GM12878 (cell line): Measurements from ENCODE around the gene EIF3A. TPM values are rescaled to one million over a fixed set of nuclear protein-coding genes. Genes with fewer than 3 reads are reported as not detected.

Experiments used
- ATAC-seq: fragments of 200-7000 bp; cut with Tn5 transposase; 3 replicates; pipeline ENCODE4 v1.9.1; 2020; ENCODE audit warnings: mild to moderate bottlenecking, moderate library complexity
- BruUV-seq: library from RNA; stranded (reverse); fragments of 400-500 nt; replicated peaks from 2 replicates; lab custom pipeline; 2021; lab: Mats Ljungman, UMichigan
- CTCF ChIA-PET: fragments of 300-600 bp; sonication (Branson Sonifier 250); formaldehyde crosslinking; extraction: SDS; loops from one replicate; lab custom pipeline; 2021; ENCODE audit warnings: inconsistent platforms; lab: Yijun Ruan, JAX
- POLR2A ChIA-PET: fragments of 350-600 bp; formaldehyde crosslinking; extraction: SDS; loops from one replicate; lab custom pipeline; 2021; ENCODE audit warnings: inconsistent platforms; lab: Charles Lee
- RAD21 ChIA-PET: fragments of 300-600 bp; sonication (Branson Sonifier 250); formaldehyde crosslinking; loops from one replicate; lab custom pipeline; 2023; ENCODE audit warnings: antibody characterized with exemption; ENCODE audit not compliant: unreplicated experiment; lab: Charles Lee
- SMC1A ChIA-PET: fragments of 300-600 bp; sonication (Branson Sonifier 250); formaldehyde crosslinking; loops from one replicate; lab custom pipeline; 2023; ENCODE audit not compliant: unreplicated experiment, uncharacterized antibody; lab: Charles Lee
- DNase-seq: peaks from one replicate; pipeline ENCODE4 v3.0.0-alpha.2; 2011; ENCODE audit warnings: low read depth, low spot score
- FAIRE-seq: peaks from 3 replicates; lab custom pipeline; 2011; peaks lifted over from hg19 to GRCh38; lab: Jason Lieb, UNC
- H2AFZ ChIP-seq: 2 replicates; pipeline ENCODE4 v1.6.0; 2011; ENCODE audit warnings: low read depth, low read length, control low read depth; ENCODE audit not compliant: control insufficient read depth
- H3K27ac ChIP-seq: 2 replicates; pipeline ENCODE4 v1.5.1; 2011; ENCODE audit warnings: control low read depth; ENCODE audit not compliant: control insufficient read depth, insufficient read depth
- H3K27me3 ChIP-seq, 2 experiments: replicated peaks in 1 of 2; 2 replicates each; pipeline versions ENCODE4 v1.6.0 to v1.6.1; 2011; ENCODE audit warnings: low read length in 1 of 2; ENCODE audit not compliant: control insufficient read depth in 2 of 2, insufficient read depth in 2 of 2
- H3K36me3 ChIP-seq, 2 experiments: 2 replicates each; pipeline ENCODE4 v1.5.1; 2011; ENCODE audit warnings: low read length in 1 of 2; ENCODE audit not compliant: control insufficient read depth in 2 of 2, insufficient read depth in 2 of 2
- H3K4me1 ChIP-seq: 2 replicates; pipeline ENCODE4 v1.6.1; 2011; ENCODE audit warnings: mild to moderate bottlenecking, low read length, moderate library complexity, mixed read lengths; ENCODE audit not compliant: control insufficient read depth, insufficient read depth
- H3K4me2 ChIP-seq: 2 replicates; pipeline ENCODE4 v1.6.0; 2011; ENCODE audit warnings: control low read depth; ENCODE audit not compliant: control insufficient read depth, insufficient read depth
- H3K4me3 ChIP-seq: fragments of 200-600 bp; sonication (generic); 2 replicates; pipeline ENCODE4 v1.5.1; 2016
- H3K79me2 ChIP-seq: 2 replicates; pipeline ENCODE4 v1.6.0; 2011; ENCODE audit warnings: low read length; ENCODE audit not compliant: control insufficient read depth, insufficient read depth
- H3K9ac ChIP-seq: 2 replicates; pipeline ENCODE4 v1.8.0; 2011; ENCODE audit warnings: low read length, control low read depth, mixed read lengths; ENCODE audit not compliant: control insufficient read depth, insufficient read depth
- H3K9me3 ChIP-seq: replicated peaks from 3 replicates; pipeline ENCODE4 v1.5.1; 2011; ENCODE audit warnings: mild to moderate bottlenecking, low read length; ENCODE audit not compliant: control insufficient read depth, insufficient read depth
- H4K20me1 ChIP-seq: 2 replicates; pipeline ENCODE4 v1.6.0; 2011; ENCODE audit not compliant: control insufficient read depth, insufficient read depth
- ASH2L ChIP-seq: fragments of 300-600, 200-600 bp; sonication (generic); IDR thresholded peaks from 2 replicates; pipeline ENCODE4 v1.6.1; 2017; ENCODE audit warnings: low read depth, mild to moderate bottlenecking, borderline replicate concordance
- ATF2 ChIP-seq: IDR thresholded peaks from 2 replicates; pipeline ENCODE4 v1.6.1; 2012; ENCODE audit warnings: low read length, inconsistent platforms
- ELK1 ChIP-seq: IDR thresholded peaks from 2 replicates; pipeline ENCODE4 v1.6.1; 2012; ENCODE audit warnings: low read depth, low read length, improper control_type of control experiment
- FOXK2 ChIP-seq: fragments of 450-650 bp; IDR thresholded peaks from 2 replicates; pipeline ENCODE4 v1.6.1; 2017; ENCODE audit warnings: mild to moderate bottlenecking, moderate library complexity
- LARP7 ChIP-seq: fragments of 450-650 bp; IDR thresholded peaks from 2 replicates; pipeline ENCODE4 v1.6.1; 2017; ENCODE audit warnings: mild to moderate bottlenecking
- MTA3 ChIP-seq: IDR thresholded peaks from 2 replicates; pipeline ENCODE4 v1.6.1; 2012; ENCODE audit warnings: low read length, inconsistent platforms, borderline replicate concordance
- NFYB ChIP-seq: IDR thresholded peaks from 2 replicates; pipeline ENCODE4 v1.6.1; 2011; ENCODE audit warnings: low read depth, mild to moderate bottlenecking, low read length, improper control_type of control experiment, moderate library complexity; ENCODE audit not compliant: insufficient read depth
- NRF1 ChIP-seq: conservative IDR thresholded peaks from 2 replicates; pipeline ENCODE4 v1.6.1; 2011; ENCODE audit warnings: mild to moderate bottlenecking, low read depth, low read length, improper control_type of control experiment
- PKNOX1 ChIP-seq: fragments of 450-650 bp; IDR thresholded peaks from 2 replicates; pipeline ENCODE4 v1.6.1; 2016; ENCODE audit warnings: mild to moderate bottlenecking
- TARDBP ChIP-seq: IDR thresholded peaks from 2 replicates; pipeline ENCODE4 v1.6.1; 2016; ENCODE audit warnings: borderline replicate concordance
- TCF3 ChIP-seq: IDR thresholded peaks from 2 replicates; pipeline ENCODE4 v1.6.1; 2012; ENCODE audit warnings: low read depth, mild to moderate bottlenecking, low read length, borderline replicate concordance; ENCODE audit not compliant: insufficient read depth
- USF1 ChIP-seq: IDR thresholded peaks from 2 replicates; pipeline ENCODE4 v1.6.1; 2011; ENCODE audit warnings: borderline replicate concordance, low read depth, mild to moderate bottlenecking, moderate library complexity, mixed read lengths, low read length; ENCODE audit not compliant: insufficient read depth; ENCODE audit errors: extremely low read length
- WGBS: methylation state at CpG from one replicate; pipeline ENCODE4 v1.1.6; 2016; ENCODE audit warnings: low lambda C conversion rate; ENCODE audit not compliant: insufficient replicate concordance, insufficient coverage; ENCODE audit errors: missing lambda C conversion rate; 5-methylcytosine and 5-hydroxymethylcytosine counted together
- in situ Hi-C: fragments of 300-500 bp; cut with MboI; formaldehyde crosslinking; loops from 9 replicates; pipeline ENCODE4 v1.14.3; 2018; ENCODE audit warnings: mixed read lengths
- intact Hi-C: fragments of 100-400 bp; cut with micrococcal nuclease; formaldehyde crosslinking; loops from one replicate; pipeline ENCODE4 v1.14.2; 2022; ENCODE audit not compliant: unreplicated experiment
- polyA plus RNA-seq, 11 experiments: library from polyadenylated mRNA; depleted of rRNA in 4 of 11; unstranded in 6 of 11; stranded (reverse) in 5 of 11; fragments of >200 nt; fragmentation: Nextera tagmentation in 4 of 11; fragmentation: Illumina TruSeq in 1 of 11; extraction: Ambion mirVana in 4 of 11; extraction: Trizol in 1 of 11; gene quantifications; 1 replicate in 1 of 11; 2 replicates in 10 of 11; pipeline versions ENCODE4 v1.2.1 to v1.2.3, GENCODE V29; 2011 to 2016; ENCODE audit warnings: inconsistent platforms in 2 of 11, missing spikeins in 2 of 11, low read depth in 1 of 11
- total RNA-seq, 4 experiments: library from RNA; depleted of rRNA in 3 of 4; stranded (reverse); fragments of >200 nt in 3 of 4; fragmentation: Illumina TruSeq in 1 of 4; extraction: Trizol in 1 of 4; gene quantifications; 2 replicates each; pipeline versions ENCODE4 v1.2.1 to v1.2.3, GENCODE V29; 2013 to 2021

EIF3A gene
- total and polyA plus RNA-seq, 10 of the 15 experiments (the other 5 are each of a cell fraction or from before 2014, with no cell fraction given) = 42.3 to 195 (median 96.3) TPM

GRCh38 chr10:119103241-119103902 lies 22.8 kb upstream of the EIF3A start:
- POLR2A ChIA-PET = interaction anchor here (0.5 to 2.9 kb wide), 10 partner anchors 8 to 367 kb away, joined by 3 to 12 read pairs (median 4); partner anchors contain the start of gene SFXN4

More at GRCh38 chr10:119103241-119103902, 22.8 kb upstream of the EIF3A start:
- CTCF ChIA-PET = interaction anchor here (1.0 to 1.1 kb wide), 3 partner anchors 17 to 340 kb away, joined by 3 to 4 read pairs (median 3); partner anchors contain the start of gene SFXN4
- peaks cover 6% of the 10 kb centered on the region for H3K79me2 ChIP-seq
- ATAC-seq (no peak), FAIRE-seq (no peak), DNase-seq (no peak)
- in situ Hi-C loops (no loop called here), intact Hi-C loops (no loop called here)
- RAD21 ChIA-PET = interaction anchor here (0.7 to 1.9 kb wide), 5 partner anchors 9 to 28 kb away, joined by 3 to 8 read pairs (median 4); no protein-coding TSS in a partner anchor
- H3K27me3 ChIP-seq = no peaks in the 10 kb centered on the region
- H3K36me3 ChIP-seq = no peaks in the 10 kb centered on the region
- H4K20me1 ChIP-seq = no peaks in the 10 kb centered on the region
- no peak overlapping the region for H3K4me2 ChIP-seq
- peak overlapping the region; percentile 33; the same call in 1 of the 2 replicates for H2AFZ ChIP-seq
- no peak overlapping the region for H3K27ac ChIP-seq
- no peaks in the 10 kb centered on the region for H3K9me3 ChIP-seq
- TF ChIP-seq FOXK2 (no peak), ELK1 (no peak), TARDBP (no peak), TCF3 (no peak), NFYB (no peak), MTA3 (no peak), LARP7 (no peak), ATF2 (no peak), PKNOX1 (no peak), ASH2L (no peak), USF1 (no peak), NRF1 (no peak)
- WGBS = 55% methylated on average over 12 of the region's 12 CpGs
- H3K9ac ChIP-seq = no peak overlapping the region
- no TSS peak for BruUV-seq
- SMC1A ChIA-PET = interaction anchor here (0.7 to 2.5 kb wide), 3 partner anchors 10 to 28 kb away, joined by 3 to 9 read pairs (median 3); no protein-coding TSS in a partner anchor
- peaks cover 5% of the 10 kb centered on the region for H3K4me1 ChIP-seq
- H3K4me3 ChIP-seq = no peak overlapping the region
